ENCODE data around the gene LIN7A. TPM values are rescaled to one million over a fixed set of nuclear protein-coding genes. Genes with fewer than 3 reads are reported as not detected.

Gene LIN7A
- total RNA-seq, 5 donors from 2014 or later (not counting 1 experiment from before 2014, with no cell fraction given), result 0.03 to 0.12 TPM; not detected in 3

GRCh38 chr12:80829767-80830166 is 108.0 kb downstream of the LIN7A start:
- Histone ChIP-seq H3K27me3 (replicated peaks in 1 of 2; ENCODE audit: control insufficient read depth in 2 of 2, extremely low read depth in 1 of 2, insufficient read depth in 2 of 2, low read length in 1 of 2) (no peaks in the 10 kb centered on the region), H3K4me3 (ENCODE audit: control insufficient read depth in 1 of 2, extremely low read depth in 1 of 2, low read length in 1 of 2) (no peak overlapping the region), H3K9me3 (no peaks in the 10 kb centered on the region), H3K27ac (ENCODE audit: low read length) (no peak overlapping the region), H3K4me1 (ENCODE audit: control insufficient read depth in 1 of 2, extremely low read depth in 1 of 2, insufficient read depth in 2 of 2, low read length in 2 of 2) (no peaks in the 10 kb centered on the region), H3K36me3 (ENCODE audit: control insufficient read depth in 2 of 2, extremely low read depth in 1 of 2, insufficient read depth in 1 of 2, low read length in 1 of 2) (no peaks in the 10 kb centered on the region)
- ChIA-PET CTCF (interaction anchor here in 1 of 2 donors (0.6 kb wide), 1 partner anchor 22 kb away, joined by 5 read pairs; no protein-coding TSS in a partner anchor), POLR2A (no interaction called here)
- H3K27me3 Mint-ChIP-seq, result no peaks in the 10 kb centered on the region
- ATAC-seq (replicated peaks in 1 of 4) (no peak), DNase-seq (no peak)
- peaks cover 0 to 7% (median 3%) of the 10 kb centered on the region in 3 donors for H3K9me3 Mint-ChIP-seq
- 100% methylated on average over 1 of the region's 2 CpGs for WGBS (ENCODE audit: insufficient coverage)
- no peak overlapping the region for H3K4me3 Mint-ChIP-seq
- no peak overlapping the region for H3K27ac Mint-ChIP-seq
- H3K4me1 Mint-ChIP-seq, result no peaks in the 10 kb centered on the region
- no peaks in the 10 kb centered on the region for H3K36me3 Mint-ChIP-seq

GRCh38 chr12:80825506-80825905 is 112.2 kb downstream of the LIN7A start:
- Mint-ChIP-seq H3K9me3 (peaks cover 0 to 6% (median 2%) of the 10 kb centered on the region in 3 donors), H3K27ac (no peak overlapping the region), H3K4me3 (no peak overlapping the region), H3K27me3 (no peaks in the 10 kb centered on the region), H3K4me1 (no peaks in the 10 kb centered on the region), H3K36me3 (no peaks in the 10 kb centered on the region)
- H3K27ac ChIP-seq (ENCODE audit: low read length), result no peak overlapping the region
- no peaks in the 10 kb centered on the region for H3K4me1 ChIP-seq (ENCODE audit: control insufficient read depth in 1 of 2, extremely low read depth in 1 of 2, insufficient read depth in 2 of 2, low read length in 2 of 2)
- DNase-seq, result no peak
- no peaks in the 10 kb centered on the region for H3K9me3 ChIP-seq
- no peaks in the 10 kb centered on the region for H3K27me3 ChIP-seq (replicated peaks in 1 of 2; ENCODE audit: control insufficient read depth in 2 of 2, extremely low read depth in 1 of 2, insufficient read depth in 2 of 2, low read length in 1 of 2)
- ATAC-seq (replicated peaks in 1 of 4), result no peak
- ChIA-PET CTCF (no interaction called here), POLR2A (no interaction called here)
- no peak overlapping the region for H3K4me3 ChIP-seq (ENCODE audit: control insufficient read depth in 1 of 2, extremely low read depth in 1 of 2, low read length in 1 of 2)
- H3K36me3 ChIP-seq (ENCODE audit: control insufficient read depth in 2 of 2, extremely low read depth in 1 of 2, insufficient read depth in 1 of 2, low read length in 1 of 2), result no peaks in the 10 kb centered on the region
- no CpG with 5 or more reads among the region's 2 CpGs for WGBS (ENCODE audit: insufficient coverage)

- no peak overlapping the region for H3K4me3 ChIP-seq (ENCODE audit: control insufficient read depth in 1 of 2, extremely low read depth in 1 of 2, low read length in 1 of 2)
- Mint-ChIP-seq H3K4me1 (no peaks in the 10 kb centered on the region), H3K27ac (no peak overlapping the region), H3K36me3 (no peaks in the 10 kb centered on the region), H3K9me3 (peaks cover 0 to 6% (median 2%) of the 10 kb centered on the region in 3 donors), H3K4me3 (no peak overlapping the region), H3K27me3 (no peaks in the 10 kb centered on the region)
- ChIA-PET POLR2A (no interaction called here), CTCF (no interaction called here)
- no peaks in the 10 kb centered on the region for H3K9me3 ChIP-seq
- H3K27me3 ChIP-seq (replicated peaks in 1 of 2; ENCODE audit: control insufficient read depth in 2 of 2, extremely low read depth in 1 of 2, insufficient read depth in 2 of 2, low read length in 1 of 2), result no peaks in the 10 kb centered on the region
- H3K4me1 ChIP-seq (ENCODE audit: control insufficient read depth in 1 of 2, extremely low read depth in 1 of 2, insufficient read depth in 2 of 2, low read length in 2 of 2), result no peaks in the 10 kb centered on the region
- no peak overlapping the region for H3K27ac ChIP-seq (ENCODE audit: low read length)
- no peaks in the 10 kb centered on the region for H3K36me3 ChIP-seq (ENCODE audit: control insufficient read depth in 2 of 2, extremely low read depth in 1 of 2, insufficient read depth in 1 of 2, low read length in 1 of 2)
- WGBS (ENCODE audit: insufficient coverage), result 100% methylated on average over 1 of the region's 3 CpGs
- DNase-seq (no peak), ATAC-seq (replicated peaks in 1 of 4) (no peak)
Observed at GRCh38 chr12:80823393-80823792, 114.3 kb downstream of the LIN7A start.

GRCh38 chr12:80821513-80822000 is 116.2 kb downstream of the LIN7A start:
- Histone ChIP-seq H3K36me3 (ENCODE audit: control insufficient read depth in 2 of 2, extremely low read depth in 1 of 2, insufficient read depth in 1 of 2, low read length in 1 of 2) (no peaks in the 10 kb centered on the region), H3K4me3 (ENCODE audit: control insufficient read depth in 1 of 2, extremely low read depth in 1 of 2, low read length in 1 of 2) (no peak overlapping the region), H3K27ac (ENCODE audit: low read length) (no peak overlapping the region), H3K4me1 (ENCODE audit: control insufficient read depth in 1 of 2, extremely low read depth in 1 of 2, insufficient read depth in 2 of 2, low read length in 2 of 2) (no peaks in the 10 kb centered on the region), H3K9me3 (no peaks in the 10 kb centered on the region), H3K27me3 (replicated peaks in 1 of 2; ENCODE audit: control insufficient read depth in 2 of 2, extremely low read depth in 1 of 2, insufficient read depth in 2 of 2, low read length in 1 of 2) (no peaks in the 10 kb centered on the region)
- peaks cover 0 to 6% (median 4%) of the 10 kb centered on the region in 3 donors for H3K9me3 Mint-ChIP-seq
- 33% methylated on average over 1 of the region's 4 CpGs for WGBS (ENCODE audit: insufficient coverage)
- H3K4me1 Mint-ChIP-seq, result no peaks in the 10 kb centered on the region
- H3K36me3 Mint-ChIP-seq, result no peaks in the 10 kb centered on the region
- POLR2A ChIA-PET, result no interaction called here
- H3K4me3 Mint-ChIP-seq, result no peak overlapping the region
- H3K27me3 Mint-ChIP-seq, result no peaks in the 10 kb centered on the region
- H3K27ac Mint-ChIP-seq, result no peak overlapping the region
- no peak for DNase-seq
- ATAC-seq (replicated peaks in 1 of 4), result no peak
- CTCF ChIA-PET, result no interaction called here

GRCh38 chr12:80818878-80819277 is 118.9 kb downstream of the LIN7A start:
- no peaks in the 10 kb centered on the region for H3K9me3 ChIP-seq
- no peak overlapping the region for H3K4me3 Mint-ChIP-seq
- no peaks in the 10 kb centered on the region for H3K27me3 ChIP-seq (replicated peaks in 1 of 2; ENCODE audit: control insufficient read depth in 2 of 2, extremely low read depth in 1 of 2, insufficient read depth in 2 of 2, low read length in 1 of 2)
- ATAC-seq (replicated peaks in 1 of 4) (no peak), DNase-seq (no peak)
- H3K9me3 Mint-ChIP-seq, result peaks cover 0 to 4% (median 3%) of the 10 kb centered on the region in 3 donors
- no peaks in the 10 kb centered on the region for H3K27me3 Mint-ChIP-seq
- no peak overlapping the region for H3K4me3 ChIP-seq (ENCODE audit: control insufficient read depth in 1 of 2, extremely low read depth in 1 of 2, low read length in 1 of 2)
- H3K4me1 Mint-ChIP-seq, result no peaks in the 10 kb centered on the region
- no peaks in the 10 kb centered on the region for H3K36me3 Mint-ChIP-seq
- ChIA-PET CTCF (no interaction called here), POLR2A (no interaction called here)
- no peak overlapping the region for H3K27ac Mint-ChIP-seq
- H3K4me1 ChIP-seq (ENCODE audit: control insufficient read depth in 1 of 2, extremely low read depth in 1 of 2, insufficient read depth in 2 of 2, low read length in 2 of 2), result no peaks in the 10 kb centered on the region
- H3K36me3 ChIP-seq (ENCODE audit: control insufficient read depth in 2 of 2, extremely low read depth in 1 of 2, insufficient read depth in 1 of 2, low read length in 1 of 2), result no peaks in the 10 kb centered on the region
- H3K27ac ChIP-seq (ENCODE audit: low read length), result no peak overlapping the region

- ATAC-seq (replicated peaks in 1 of 4), result no peak
- no peaks in the 10 kb centered on the region for H3K4me1 Mint-ChIP-seq
- CTCF ChIA-PET, result no interaction called here
Observed at GRCh38 chr12:80815351-80815750, 122.4 kb downstream of the LIN7A start.

GRCh38 chr12:80814453-80814852 is 123.3 kb downstream of the LIN7A start:
- Mint-ChIP-seq H3K9me3 (peaks cover 0 to 2% (median 0%) of the 10 kb centered on the region in 3 donors), H3K4me1 (no peaks in the 10 kb centered on the region), H3K27ac (no peak overlapping the region), H3K4me3 (no peak overlapping the region), H3K36me3 (no peaks in the 10 kb centered on the region), H3K27me3 (no peaks in the 10 kb centered on the region)
- no peaks in the 10 kb centered on the region for H3K36me3 ChIP-seq (ENCODE audit: control insufficient read depth in 2 of 2, extremely low read depth in 1 of 2, insufficient read depth in 1 of 2, low read length in 1 of 2)
- H3K9me3 ChIP-seq, result no peaks in the 10 kb centered on the region
- DNase-seq (no peak), ATAC-seq (replicated peaks in 1 of 4) (no peak)
- no peak overlapping the region for H3K27ac ChIP-seq (ENCODE audit: low read length)
- ChIA-PET POLR2A (no interaction called here), CTCF (no interaction called here)
- H3K4me1 ChIP-seq (ENCODE audit: control insufficient read depth in 1 of 2, extremely low read depth in 1 of 2, insufficient read depth in 2 of 2, low read length in 2 of 2), result no peaks in the 10 kb centered on the region
- H3K4me3 ChIP-seq (ENCODE audit: control insufficient read depth in 1 of 2, extremely low read depth in 1 of 2, low read length in 1 of 2), result no peak overlapping the region
- 57% methylated on average over 1 of the region's 4 CpGs for WGBS (ENCODE audit: insufficient coverage)
- no peaks in the 10 kb centered on the region for H3K27me3 ChIP-seq (replicated peaks in 1 of 2; ENCODE audit: control insufficient read depth in 2 of 2, extremely low read depth in 1 of 2, insufficient read depth in 2 of 2, low read length in 1 of 2)

More at GRCh38 chr12:80815351-80815750, 122.4 kb downstream of the LIN7A start:
- H3K36me3 Mint-ChIP-seq, result no peaks in the 10 kb centered on the region
- no peak overlapping the region for H3K27ac ChIP-seq (ENCODE audit: low read length)
- H3K4me1 ChIP-seq (ENCODE audit: control insufficient read depth in 1 of 2, extremely low read depth in 1 of 2, insufficient read depth in 2 of 2, low read length in 2 of 2), result no peaks in the 10 kb centered on the region
- POLR2A ChIA-PET, result no interaction called here
- no peak overlapping the region for H3K4me3 Mint-ChIP-seq
- H3K4me3 ChIP-seq (ENCODE audit: control insufficient read depth in 1 of 2, extremely low read depth in 1 of 2, low read length in 1 of 2), result no peak overlapping the region
- H3K27me3 Mint-ChIP-seq, result no peaks in the 10 kb centered on the region
- H3K27me3 ChIP-seq (replicated peaks in 1 of 2; ENCODE audit: control insufficient read depth in 2 of 2, extremely low read depth in 1 of 2, insufficient read depth in 2 of 2, low read length in 1 of 2), result no peaks in the 10 kb centered on the region
- no peaks in the 10 kb centered on the region for H3K9me3 ChIP-seq
- H3K27ac Mint-ChIP-seq, result no peak overlapping the region
- DNase-seq, result no peak
- peaks cover 0 to 2% (median 0%) of the 10 kb centered on the region in 3 donors for H3K9me3 Mint-ChIP-seq
- no peaks in the 10 kb centered on the region for H3K36me3 ChIP-seq (ENCODE audit: control insufficient read depth in 2 of 2, extremely low read depth in 1 of 2, insufficient read depth in 1 of 2, low read length in 1 of 2)
